ENCODE measurements around the gene COL23A1. TPM values are rescaled to one million over a fixed set of nuclear protein-coding genes. Genes with fewer than 3 reads are reported as not detected.
"Not testable (repeated sequence)": the region's sequence is repeated elsewhere in the genome, so short reads cannot be mapped to it uniquely, and the experiment has no call there.

COL23A1 gene
- total RNA-seq, 1 experiment from 2014 or later: not detected

DNA sequence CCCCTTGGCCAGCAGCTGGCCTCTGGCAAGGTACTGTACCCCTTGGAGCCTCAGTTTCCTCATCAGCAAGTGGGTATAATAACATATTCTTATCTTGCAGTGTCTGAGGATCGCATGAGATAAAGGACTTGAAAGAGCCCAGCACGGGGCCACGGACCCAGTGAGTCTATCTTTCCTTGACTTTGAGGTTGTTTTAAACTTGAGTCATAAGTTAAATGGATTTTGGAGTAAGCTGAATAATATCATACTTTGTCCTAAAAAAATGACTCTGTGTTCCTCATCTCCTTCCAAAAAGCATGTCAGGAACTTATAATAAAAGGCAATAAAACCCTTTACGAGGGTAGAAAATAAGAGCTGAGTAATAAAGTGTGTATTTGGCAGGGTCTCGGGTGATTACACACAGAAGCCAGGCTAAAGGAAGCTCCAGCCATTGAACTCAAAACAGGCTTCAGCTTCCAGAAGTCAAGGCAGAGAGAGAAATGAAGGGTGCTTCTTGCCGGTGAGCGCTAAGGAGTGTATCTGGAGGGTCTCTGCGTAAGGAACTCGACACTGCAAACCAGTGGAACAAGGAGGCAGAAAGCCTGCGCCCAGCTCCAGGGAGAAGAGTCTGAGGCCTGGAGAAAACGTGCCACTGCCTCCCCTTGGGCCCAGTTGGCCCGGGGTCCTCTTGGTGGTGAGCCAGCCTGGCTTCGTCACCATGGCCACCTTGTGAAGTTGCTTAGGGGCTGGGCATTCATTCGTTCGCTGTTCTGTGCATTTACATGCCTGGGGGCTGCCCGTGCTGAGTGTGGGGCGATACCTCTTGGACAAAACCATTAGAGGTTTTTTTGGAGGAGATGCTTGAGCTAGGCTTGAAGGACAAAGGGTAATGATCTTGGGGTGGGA is 285.2 kb downstream of the COL23A1 start:
- no peak for DNase-seq (ENCODE audit: low spot score)
- H3K4me3 ChIP-seq (ENCODE audit: low read depth, low read length, poor library complexity, severe bottlenecking): no peak overlapping the region
- H3K36me3 ChIP-seq (ENCODE audit: insufficient read depth, low read length, poor library complexity, severe bottlenecking): no peaks in the 10 kb centered on the region
- H3K9me3 ChIP-seq (ENCODE audit: low read depth, low read length, poor library complexity, severe bottlenecking): no peaks in the 10 kb centered on the region
- TF ChIP-seq EZH2 (IDR thresholded peaks at IDR 0.05; ENCODE audit: borderline replicate concordance, low read depth, low read length, poor library complexity, severe bottlenecking): no peak
- TF ChIP-seq, protein P1, sequence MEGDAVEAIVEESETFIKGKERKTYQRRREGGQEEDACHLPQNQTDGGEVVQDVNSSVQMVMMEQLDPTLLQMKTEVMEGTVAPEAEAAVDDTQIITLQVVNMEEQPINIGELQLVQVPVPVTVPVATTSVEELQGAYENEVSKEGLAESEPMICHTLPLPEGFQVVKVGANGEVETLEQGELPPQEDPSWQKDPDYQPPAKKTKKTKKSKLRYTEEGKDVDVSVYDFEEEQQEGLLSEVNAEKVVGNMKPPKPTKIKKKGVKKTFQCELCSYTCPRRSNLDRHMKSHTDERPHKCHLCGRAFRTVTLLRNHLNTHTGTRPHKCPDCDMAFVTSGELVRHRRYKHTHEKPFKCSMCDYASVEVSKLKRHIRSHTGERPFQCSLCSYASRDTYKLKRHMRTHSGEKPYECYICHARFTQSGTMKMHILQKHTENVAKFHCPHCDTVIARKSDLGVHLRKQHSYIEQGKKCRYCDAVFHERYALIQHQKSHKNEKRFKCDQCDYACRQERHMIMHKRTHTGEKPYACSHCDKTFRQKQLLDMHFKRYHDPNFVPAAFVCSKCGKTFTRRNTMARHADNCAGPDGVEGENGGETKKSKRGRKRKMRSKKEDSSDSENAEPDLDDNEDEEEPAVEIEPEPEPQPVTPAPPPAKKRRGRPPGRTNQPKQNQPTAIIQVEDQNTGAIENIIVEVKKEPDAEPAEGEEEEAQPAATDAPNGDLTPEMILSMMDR (conservative IDR thresholded peaks at IDR 0.05; ENCODE audit: low read depth, low read length): no peak
- intact Hi-C loops (cut with micrococcal nuclease; ENCODE audit: unreplicated experiment): no loop called here
- no peak overlapping the region for H3K27ac ChIP-seq (ENCODE audit: low read depth, low read length, poor library complexity, severe bottlenecking)
- BruUV-seq (replicated peaks): no TSS peak
- no peaks in the 10 kb centered on the region for H3K4me1 ChIP-seq (ENCODE audit: insufficient read depth, low read length, poor library complexity, severe bottlenecking)
- H3K27me3 ChIP-seq (replicated peaks; ENCODE audit: insufficient read depth, low read depth, low read length, poor library complexity): no peaks in the 10 kb centered on the region
- ChIA-PET CTCF (interaction anchor here (0.7 kb wide), 1 partner anchor 285 kb away, joined by 3 read pairs; the partner anchor contains the start of gene COL23A1), POLR2A (ENCODE audit: low non-redundant PET) (interaction anchor here (0.6 kb wide), 1 partner anchor 10 kb away, joined by 16 read pairs; no protein-coding TSS in a partner anchor)

DNA sequence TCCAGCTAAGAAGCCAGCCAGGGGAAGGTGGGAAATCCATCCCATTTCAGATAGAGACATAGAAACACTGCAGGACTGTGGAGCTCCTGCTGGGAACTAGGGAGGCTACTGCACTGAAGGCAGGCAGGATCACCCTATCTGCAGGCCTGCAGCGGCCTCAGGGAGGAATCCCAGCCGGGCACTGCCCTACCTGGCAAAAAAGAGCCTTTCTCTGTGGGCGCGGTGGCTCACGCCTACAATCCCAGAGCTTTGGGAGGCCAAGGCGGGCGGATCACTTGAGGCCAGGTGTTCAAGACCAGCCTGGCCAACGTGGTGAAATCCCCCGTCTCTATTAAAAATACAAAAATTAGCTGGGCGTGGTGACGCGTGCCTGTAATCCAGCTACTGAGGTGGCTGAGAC is 286.2 kb downstream of the COL23A1 start:
- Histone ChIP-seq H3K9me3 (ENCODE audit: low read depth, low read length, poor library complexity, severe bottlenecking) (no peaks in the 10 kb centered on the region), H3K27me3 (replicated peaks; ENCODE audit: insufficient read depth, low read depth, low read length, poor library complexity) (no peaks in the 10 kb centered on the region), H3K4me3 (ENCODE audit: low read depth, low read length, poor library complexity, severe bottlenecking) (no peak overlapping the region), H3K36me3 (ENCODE audit: insufficient read depth, low read length, poor library complexity, severe bottlenecking) (no peaks in the 10 kb centered on the region), H3K4me1 (ENCODE audit: insufficient read depth, low read length, poor library complexity, severe bottlenecking) (no peaks in the 10 kb centered on the region), H3K27ac (ENCODE audit: low read depth, low read length, poor library complexity, severe bottlenecking) (no peak overlapping the region)
- no TSS peak for BruUV-seq (replicated peaks)
- no peak for TF ChIP-seq EZH2 (IDR thresholded peaks at IDR 0.05; ENCODE audit: borderline replicate concordance, low read depth, low read length, poor library complexity, severe bottlenecking)
- TF ChIP-seq, protein P1 (conservative IDR thresholded peaks at IDR 0.05; ENCODE audit: low read depth, low read length): no peak
- no peak for DNase-seq (ENCODE audit: low spot score)
- ChIA-PET POLR2A (ENCODE audit: low non-redundant PET) (interaction anchor here (0.5 kb wide), 1 partner anchor 1619 kb away, joined by 3 read pairs; no protein-coding TSS in a partner anchor), CTCF (no interaction called here)
- intact Hi-C loops (cut with micrococcal nuclease; ENCODE audit: unreplicated experiment): no loop called here

DNA sequence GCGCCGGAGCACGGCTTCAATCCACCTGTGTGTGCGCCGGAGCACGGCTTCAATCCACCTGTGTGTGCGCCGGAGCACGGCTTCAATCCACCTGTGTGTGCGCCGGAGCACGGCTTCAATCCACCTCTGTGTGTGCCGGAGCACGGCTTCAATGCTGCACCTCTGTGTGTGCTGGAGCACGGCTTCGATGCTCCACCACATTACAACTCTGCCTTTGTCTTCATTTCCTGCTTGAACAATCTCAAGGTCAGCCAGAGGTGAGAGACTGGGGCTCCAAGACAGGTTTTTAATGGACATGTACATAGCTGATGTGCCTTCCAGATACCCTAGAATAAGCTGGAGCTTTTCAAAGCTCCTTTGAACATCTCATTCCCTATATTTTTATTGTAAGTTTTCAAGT is 287.9 kb downstream of the COL23A1 start:
- H3K4me3 ChIP-seq (ENCODE audit: low read depth, low read length, poor library complexity, severe bottlenecking); POLR2A ChIA-PET (ENCODE audit: low non-redundant PET); BruUV-seq (replicated peaks); H3K9me3 ChIP-seq (ENCODE audit: low read depth, low read length, poor library complexity, severe bottlenecking); H3K36me3 ChIP-seq (ENCODE audit: insufficient read depth, low read length, poor library complexity, severe bottlenecking); DNase-seq (ENCODE audit: low spot score); H3K27me3 ChIP-seq (replicated peaks; ENCODE audit: insufficient read depth, low read depth, low read length, poor library complexity); H3K27ac ChIP-seq (ENCODE audit: low read depth, low read length, poor library complexity, severe bottlenecking); intact Hi-C loops (cut with micrococcal nuclease; ENCODE audit: unreplicated experiment); H3K4me1 ChIP-seq (ENCODE audit: insufficient read depth, low read length, poor library complexity, severe bottlenecking); CTCF ChIA-PET: not testable (repeated sequence)
